HG03469 (cell line): ENCODE data around the gene DCPS.
"Not testable (repeated sequence)": the region's sequence is repeated elsewhere in the genome, so short reads cannot be mapped to it uniquely, and the experiment has no call there.

Experiments
- ATAC-seq: cut with Tn5 transposase; IDR thresholded peaks from one replicate; pipeline ENCODE4 v1.9.1; 2021; ENCODE audit warnings: mild to moderate bottlenecking, moderate library complexity, moderate number of reproducible peaks; ENCODE audit not compliant: unreplicated experiment

The DCPS gene

DNA sequence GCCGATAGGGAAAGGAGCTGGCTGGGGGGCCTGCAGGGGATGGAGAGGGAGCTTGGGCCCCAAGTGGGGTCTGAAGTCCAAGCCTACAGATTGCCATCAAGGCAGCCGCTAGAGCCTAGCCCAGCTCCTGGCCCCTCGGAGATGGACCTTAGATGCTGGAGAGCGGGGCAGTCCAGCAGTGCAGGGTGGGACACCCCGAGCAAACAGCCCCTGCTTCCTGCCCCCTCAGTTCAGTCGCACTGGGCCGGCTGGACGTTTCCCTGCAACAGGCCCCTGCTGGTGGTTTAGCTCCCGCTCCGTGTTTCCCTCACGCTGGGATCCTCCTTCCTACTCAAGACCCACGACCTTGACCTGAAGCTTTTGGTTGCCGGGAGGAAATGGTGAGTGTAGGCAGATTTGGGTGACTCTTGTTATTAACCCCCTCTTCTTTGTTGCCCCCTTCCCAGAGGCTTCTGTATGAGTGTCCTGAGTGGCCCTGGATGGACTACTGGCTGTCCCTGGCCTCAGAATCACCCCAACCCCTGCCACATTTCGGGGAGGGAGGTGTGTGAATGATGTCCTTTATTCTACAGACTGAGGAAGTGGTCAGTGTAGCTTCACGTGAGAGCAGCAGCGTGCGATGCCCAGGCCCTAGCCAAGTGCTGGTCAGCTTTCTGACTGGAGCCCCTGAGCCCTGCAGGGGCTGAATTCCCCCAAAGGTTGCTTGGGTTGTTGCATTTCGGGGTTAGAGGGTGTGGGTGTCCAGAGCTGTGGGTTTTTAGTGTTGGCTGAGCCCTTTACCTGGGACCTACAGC is 54.3 kb downstream of the DCPS start:
- ATAC-seq: no peak

DNA sequence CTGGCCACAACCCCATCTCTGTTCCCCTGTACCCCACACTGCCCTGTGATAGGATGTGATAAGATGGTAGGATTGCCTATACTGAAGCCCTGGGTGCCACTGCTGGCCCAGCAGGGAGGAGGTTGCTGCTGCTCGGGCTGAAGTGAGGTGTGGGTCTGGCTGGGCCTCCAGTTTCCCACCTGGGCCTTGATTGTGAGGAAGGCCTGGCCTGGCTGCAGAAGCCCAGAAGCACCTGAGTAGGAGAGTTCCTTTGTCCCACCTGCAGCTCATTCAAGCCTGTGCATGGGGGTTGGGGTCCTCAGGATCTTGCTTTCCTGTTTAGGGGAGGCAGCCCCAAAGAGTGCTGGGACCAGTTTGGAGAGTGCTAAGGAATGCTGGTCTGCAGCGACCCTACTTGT is 54.9 kb downstream of the DCPS start:
- no peak for ATAC-seq

DNA sequence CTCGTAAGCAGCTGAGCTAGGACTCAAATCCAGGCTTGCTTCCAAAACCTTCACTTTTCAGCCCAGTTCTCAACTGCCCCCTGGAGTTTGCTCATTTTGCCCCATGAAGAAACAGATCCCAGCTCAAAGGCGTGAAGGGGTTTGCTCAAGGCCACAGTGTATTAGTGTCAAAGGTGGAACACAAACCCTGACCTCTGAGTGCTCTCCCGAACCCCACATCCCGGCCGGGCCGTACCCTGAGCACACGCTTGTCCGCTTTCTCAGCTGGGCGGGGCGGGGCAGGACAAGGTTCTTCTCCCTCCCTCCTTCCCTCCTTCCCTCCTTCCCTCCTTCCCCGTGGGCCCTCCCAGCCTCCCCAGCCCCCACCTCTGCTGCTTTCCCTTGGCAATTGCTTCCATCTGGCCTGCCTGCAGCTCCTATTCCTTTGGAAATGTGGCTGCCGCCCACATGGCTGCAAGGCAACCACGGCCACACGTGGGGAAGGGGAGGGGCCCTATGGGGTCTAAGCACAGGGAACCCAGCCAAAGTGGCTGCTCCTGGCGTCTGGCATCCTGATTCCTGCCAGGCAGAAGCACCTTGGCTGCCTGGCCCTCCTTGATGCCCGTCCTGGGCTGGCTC is 55.7 kb downstream of the DCPS start:
- no peak for ATAC-seq

DNA sequence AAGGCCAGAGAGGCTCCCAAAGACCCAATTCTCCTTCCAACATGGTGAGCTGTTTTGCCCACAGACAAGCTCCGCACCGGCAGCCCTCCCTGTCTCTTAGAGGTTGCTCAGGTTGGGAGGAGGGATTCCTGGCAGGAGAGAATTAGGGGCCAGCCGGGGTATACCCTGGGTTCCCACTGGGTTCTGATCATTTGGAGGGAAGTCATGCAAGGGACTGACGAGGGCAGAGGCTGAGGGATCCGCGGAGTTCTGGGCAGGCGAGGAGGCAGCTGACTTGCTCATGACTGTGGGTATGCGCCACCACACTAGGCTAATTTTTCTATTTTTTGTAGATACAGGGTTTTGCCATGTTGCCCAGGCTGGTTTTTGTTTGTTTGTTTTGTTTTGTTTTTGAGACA is 56.2 kb downstream of the DCPS start:
- no peak for ATAC-seq

DNA sequence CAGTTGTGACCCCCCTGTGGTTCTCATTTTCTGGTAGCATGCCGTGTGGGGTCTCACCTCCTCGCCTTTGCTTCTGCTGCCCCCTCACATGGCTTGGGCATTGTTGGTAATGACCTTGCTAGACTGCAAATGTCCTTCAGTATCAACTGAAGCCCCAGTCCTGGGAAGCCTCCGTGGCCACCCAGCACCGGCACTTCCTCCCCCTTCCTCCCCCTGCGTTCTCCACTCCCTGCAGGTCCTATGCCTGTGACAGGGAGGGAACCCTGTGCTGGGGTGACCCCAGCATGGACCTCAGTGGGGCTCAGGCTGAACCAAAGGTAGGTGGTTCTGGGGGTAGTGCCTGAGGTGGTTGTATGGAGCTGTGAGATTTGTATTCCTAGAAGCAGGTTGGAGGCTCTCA is 57.5 kb downstream of the DCPS start:
- ATAC-seq: no peak

DNA sequence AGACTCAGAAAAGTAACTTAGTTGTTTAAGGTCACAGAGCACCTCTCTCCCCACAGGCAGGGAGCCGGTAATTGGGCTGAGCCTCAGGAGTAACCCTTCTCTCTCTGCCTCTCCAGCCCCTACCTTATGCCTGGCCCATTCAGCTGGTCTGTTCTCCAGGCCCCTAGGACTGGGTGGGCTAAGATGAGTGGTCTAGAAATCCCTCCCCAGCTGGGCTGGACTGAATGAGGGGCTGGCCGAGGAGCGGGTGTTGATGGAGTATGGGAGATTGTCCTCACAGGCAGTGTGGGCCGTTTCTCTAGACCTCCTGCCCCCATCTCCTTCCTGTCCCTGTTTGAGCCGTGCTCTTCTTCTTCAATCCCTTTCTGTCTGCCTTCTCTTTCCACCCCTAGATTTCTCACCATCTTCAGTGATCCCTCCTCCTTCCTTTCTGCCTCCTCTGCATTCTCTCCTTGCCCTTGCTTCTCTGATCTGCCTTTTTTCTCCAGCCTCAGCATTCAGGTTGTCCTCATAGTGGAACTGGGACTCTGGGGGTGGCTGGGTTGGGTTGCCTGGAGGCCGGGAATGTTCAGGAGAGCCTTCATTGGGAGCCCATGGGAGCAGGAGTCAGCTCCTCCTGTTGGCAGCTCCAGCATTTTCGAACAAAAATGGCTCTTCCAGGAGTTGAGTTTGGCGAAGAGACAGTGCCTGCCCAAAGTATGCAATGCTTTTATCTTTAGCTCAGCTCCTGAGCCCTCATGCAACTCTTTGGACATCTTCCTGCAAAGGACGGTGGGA is 59.2 kb downstream of the DCPS start:
- no peak for ATAC-seq

DNA sequence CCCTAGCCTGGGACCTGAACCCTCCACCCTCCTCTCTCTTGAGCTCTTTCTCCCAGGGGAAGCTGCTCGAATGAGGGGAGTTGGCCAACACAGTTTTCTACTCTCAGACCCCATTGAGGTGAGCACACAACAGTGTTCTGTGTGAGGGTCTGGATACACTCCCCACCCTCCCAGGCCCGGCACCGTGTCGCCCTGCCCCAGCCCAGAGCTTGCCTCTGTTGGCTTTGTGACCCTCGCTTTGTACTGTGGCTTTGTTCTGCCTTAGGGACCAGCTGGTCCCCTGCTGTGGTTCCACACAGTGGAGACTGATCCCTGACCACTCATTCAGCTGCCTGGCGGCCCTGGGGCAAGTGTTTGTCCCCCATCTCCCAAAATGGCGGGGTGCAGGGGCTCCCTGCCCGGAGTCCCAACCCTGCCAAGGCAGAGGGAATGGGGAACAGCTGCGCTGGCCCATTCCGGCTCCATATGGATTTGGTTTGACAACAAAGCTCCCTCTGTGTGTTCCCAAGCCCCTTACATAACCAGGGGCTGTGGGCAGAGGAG is 59.9 kb downstream of the DCPS start:
- no peak for ATAC-seq

DNA sequence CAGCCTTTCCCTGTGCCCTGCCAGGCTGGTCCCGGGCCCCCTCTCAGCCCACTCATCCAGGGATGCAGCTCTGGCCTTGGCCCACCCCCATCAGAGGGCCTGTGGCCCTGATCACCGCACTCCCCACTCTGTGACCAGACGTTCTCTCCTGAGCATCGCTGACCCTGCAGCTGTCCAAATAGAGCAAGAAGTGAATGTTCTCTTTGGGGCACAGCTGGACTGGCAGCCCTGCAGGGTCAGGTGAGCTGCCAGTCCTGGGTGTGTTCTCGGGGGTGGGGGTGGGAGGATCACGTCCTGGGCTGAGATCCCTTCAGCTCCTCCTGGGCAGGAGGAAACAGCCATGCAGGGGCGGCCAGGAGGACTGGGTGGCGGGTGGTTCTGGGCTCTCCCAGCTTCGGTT is 60.9 kb downstream of the DCPS start:
- ATAC-seq: not testable (repeated sequence)

DNA sequence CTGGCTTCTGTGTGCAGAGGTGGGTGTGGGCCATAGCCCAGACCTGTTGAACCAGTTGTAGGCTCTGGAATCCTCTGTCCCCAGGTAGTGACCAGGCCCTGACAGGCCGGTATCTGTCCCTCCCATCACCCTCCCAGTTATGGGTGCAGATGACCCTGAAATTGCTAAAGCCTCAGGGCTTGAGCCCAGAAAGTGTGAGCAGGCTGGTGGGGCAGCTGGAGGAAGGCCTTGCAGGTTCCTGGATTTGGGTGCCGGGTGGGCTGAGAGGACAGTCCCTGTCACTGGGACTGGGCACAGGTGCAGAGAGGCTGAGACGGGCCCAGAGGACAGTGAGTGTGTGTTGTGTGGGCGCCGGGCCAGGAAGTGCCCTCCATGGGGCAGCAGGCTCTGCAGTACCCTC is 61.6 kb downstream of the DCPS start:
- not testable (repeated sequence) for ATAC-seq

DNA sequence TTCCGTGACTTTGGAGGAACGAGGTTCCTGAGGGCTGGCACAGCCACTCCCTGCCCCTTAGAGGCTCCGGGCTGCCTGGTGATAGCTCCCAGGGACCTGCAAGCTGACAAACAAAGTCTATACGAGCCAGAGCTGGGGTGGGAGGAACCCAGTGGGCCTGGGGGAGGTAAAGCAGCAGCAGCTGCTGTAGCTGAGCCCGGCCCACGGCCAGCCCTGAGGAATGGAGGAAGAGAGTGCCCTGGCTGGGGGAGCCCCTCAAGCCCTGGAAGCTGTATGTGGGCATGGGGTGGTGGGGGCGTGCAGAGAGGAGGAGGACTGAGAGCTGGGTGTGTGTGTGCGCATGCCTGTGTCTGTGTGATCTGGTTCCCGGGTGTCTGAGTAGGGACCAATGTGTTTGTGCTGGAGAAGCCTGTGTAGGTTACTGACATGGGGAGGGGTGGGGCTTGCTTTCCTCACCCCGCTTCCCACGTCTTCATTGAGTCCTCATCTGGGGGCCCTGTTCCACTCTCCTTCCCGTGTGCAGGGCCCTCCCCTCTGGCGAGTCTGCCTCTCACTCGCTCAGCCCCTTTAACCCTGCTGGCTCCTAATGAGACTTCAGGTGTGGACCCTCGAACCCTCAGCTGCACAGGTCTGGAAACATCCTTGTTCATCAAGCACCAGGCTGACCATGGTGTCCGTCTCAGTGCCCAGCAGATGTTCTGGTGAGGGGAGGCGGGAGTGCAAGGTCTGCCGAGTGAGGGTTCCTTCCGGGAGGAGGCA is 62.4 kb downstream of the DCPS start:
- ATAC-seq: no peak

DNA sequence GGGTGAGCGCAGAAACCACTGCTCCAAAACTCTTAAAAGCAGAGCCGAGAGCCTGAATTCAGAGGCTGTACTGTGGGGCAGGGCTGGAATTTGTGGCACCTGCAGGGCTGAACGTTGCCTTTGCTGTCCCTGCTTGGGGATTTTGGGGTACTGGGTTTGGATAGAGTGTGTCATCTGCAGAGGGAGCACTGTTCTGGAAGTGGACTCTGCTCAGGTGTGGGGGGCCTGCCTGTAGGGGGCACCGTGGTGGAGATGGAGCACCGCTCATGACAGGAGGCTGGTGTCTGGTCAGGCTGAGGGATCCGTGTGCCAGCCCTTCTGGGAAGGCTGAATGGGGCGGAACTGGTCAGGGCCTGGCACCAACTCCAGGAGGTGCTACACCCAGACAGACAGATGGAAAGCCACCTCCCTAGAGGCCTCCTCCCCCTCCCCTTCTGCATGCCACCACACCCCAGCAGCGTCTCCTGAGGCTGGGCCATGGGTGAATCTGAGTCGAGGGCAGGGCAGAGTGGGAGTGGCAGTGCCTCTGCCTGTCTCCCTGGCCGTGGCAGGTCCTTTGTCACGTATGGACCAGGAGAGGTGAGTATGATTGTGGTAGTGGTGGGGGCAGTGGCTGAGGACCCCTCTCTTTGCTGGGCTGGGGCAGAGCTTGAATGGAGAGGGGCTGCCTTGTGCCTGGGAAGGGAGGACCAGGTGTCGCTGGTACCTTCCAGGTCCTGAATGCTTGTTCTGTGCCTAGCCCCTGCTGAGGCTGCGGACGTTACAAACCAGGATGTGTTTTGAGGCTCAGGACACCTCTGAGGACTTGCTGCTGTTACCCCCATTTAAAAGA is 63.2 kb downstream of the DCPS start:
- not testable (repeated sequence) for ATAC-seq

DNA sequence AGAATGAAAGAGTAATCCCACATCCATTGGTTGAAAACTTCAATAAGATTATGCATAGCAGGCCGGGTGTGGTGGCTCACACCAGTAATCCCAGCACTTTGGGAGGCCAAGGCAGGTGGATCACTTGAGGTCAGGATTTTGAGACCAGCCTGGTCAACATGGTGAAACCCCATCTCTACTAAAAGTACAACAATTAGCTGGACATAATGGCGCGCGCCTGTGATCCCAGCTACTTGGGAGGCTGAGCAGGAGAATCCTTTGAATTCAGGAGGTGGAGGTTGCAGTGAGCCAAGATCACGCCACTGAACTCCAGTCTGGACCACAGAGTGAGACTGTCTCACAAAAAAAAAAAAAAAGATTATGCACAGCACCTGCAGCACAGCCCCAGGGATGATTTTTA is 63.9 kb downstream of the DCPS start:
- ATAC-seq: not testable (repeated sequence)

DNA sequence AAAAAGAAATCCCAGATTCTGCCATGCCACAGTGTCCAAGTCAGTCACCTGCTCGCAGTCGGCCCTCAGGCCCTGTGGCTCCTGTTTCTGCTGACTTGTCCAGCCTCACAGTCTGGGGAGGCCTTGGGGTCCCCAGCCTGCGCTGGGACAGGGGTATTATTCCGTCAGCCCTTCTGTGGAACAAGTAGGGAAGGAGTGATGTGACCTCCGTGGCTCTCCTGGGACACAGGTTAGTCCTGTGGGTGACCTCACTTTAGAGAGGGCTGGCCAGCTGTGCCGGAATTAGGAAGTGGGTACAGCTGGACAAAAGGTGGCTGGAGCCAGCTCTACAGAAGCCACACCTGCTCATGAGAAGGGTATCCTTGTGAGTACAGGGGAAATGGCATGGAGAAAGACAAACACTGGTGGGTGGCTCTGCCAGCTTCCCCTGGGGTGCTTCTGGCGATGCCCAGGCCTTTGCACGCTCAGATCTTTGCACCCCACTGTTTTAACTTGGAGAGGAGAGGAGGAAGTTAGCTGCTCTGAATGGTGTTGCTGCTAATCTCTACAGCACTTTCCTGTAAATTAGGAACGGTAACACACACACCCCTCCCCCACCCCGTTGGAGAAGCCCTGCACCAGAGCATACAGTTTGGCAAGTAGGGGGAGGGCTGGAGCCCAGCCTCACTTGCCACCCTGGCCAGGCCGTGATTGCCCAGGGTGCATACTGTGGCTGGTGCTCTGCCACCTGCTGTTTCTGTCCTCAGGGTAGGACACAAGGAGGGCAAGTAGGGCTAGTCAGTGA is 64.7 kb downstream of the DCPS start:
- ATAC-seq: not testable (repeated sequence)

DNA sequence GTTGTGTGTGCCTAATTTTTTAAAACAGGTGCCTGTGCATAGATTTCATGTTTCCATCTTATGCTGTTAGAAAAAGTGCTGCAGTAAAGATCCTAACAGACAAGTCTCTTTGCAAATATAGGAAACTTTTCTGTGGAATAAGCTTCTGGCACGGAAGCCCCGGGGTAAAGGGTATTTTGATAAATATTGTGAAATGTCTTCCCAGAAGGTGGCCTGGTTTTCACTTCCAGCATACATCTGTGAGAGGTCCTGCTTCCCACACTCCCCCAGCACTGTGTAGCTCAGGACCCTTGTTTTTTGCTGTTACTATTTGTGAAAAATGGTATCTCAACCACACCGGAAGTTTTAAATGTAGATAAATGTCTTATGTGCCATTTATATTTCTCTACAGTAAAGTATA is 66.2 kb downstream of the DCPS start:
- ATAC-seq: no peak

DNA sequence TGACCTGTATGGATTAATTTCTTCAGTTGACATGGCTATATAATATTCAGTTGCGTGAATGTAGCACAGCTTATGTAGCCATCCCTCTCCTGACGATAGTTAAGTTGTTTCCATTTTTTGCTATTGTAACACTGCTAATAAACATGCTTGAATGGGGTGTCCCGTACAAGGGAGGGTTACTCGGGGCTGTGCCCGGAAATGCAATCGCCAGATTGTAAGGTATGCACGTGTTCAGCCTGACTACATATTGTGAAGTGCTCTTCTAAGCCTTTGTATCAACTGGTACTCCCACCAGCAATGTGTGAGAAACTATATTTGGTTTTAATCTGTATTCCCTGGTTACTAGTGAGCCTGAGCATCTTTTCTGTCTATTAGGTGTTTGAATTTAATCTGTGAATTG is 67.7 kb downstream of the DCPS start:
- ATAC-seq: no peak

DNA sequence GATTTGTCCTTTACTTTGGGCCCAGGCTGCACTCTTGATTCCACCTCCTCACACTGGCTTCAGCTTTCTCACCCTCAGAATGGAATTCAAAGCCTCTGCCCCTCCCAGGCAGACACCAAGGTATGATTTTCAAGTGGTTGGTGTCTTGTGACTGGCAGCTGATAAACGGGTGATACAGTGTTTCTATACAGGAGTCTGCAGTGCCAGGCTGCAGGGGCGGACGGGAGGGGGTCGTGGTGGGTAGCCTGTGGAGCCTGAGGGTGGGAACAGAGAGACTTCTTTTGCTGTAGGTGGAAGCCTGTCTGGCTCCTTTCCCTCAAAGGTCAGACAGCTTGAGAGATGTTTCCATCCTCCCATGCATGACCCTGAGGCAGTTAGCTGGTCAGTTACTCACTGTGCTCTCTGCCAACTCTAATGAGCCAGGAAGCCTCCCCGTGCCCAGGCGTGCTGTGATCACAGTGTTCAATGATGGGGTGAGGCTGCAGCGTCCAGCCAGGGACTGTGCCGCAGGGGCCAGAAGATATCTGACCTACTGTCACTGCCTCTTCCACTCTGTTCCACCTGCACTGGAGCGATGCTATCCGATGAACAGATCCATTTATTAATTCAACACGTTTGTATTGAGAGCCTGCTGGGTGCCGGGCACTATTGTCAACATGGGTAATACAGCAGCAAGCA is 69.7 kb downstream of the DCPS start:
- ATAC-seq: not testable (repeated sequence)

DNA sequence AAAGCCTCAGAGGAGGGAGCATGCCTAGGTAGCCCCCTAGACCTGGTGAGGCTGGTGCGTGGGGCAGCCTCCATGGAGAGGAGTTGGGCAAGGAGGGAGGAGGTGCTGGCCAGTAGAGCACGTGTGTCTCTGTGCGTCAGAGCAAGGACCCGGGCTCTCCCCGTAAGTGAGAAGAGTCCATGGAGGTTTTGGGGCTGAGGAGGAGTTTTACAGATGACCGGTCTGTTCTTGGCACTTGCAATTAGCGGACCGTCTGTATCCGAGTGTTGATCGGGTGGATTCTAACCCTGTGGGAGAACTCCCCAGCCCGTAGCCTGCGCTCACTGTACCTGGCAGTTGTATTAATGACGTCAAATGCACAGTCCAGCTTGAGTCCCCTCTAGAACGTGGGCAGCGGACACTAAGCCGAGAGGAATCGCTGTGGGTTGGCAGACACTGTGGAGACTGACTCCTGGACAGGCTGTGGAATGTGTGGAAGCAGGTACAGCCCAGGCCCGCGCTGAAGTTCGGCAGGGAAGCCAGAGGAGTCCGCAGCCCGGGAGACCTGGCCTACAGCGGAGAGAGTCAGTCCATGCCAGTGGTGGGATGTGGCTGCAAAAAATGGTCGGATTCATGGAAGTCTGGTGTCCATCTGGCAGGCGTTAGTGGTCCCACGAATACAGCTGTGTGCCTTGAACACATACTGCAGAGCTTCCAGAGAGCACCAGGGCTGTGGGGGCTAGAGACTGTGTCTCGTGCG is 70.9 kb downstream of the DCPS start:
- not testable (repeated sequence) for ATAC-seq

DNA sequence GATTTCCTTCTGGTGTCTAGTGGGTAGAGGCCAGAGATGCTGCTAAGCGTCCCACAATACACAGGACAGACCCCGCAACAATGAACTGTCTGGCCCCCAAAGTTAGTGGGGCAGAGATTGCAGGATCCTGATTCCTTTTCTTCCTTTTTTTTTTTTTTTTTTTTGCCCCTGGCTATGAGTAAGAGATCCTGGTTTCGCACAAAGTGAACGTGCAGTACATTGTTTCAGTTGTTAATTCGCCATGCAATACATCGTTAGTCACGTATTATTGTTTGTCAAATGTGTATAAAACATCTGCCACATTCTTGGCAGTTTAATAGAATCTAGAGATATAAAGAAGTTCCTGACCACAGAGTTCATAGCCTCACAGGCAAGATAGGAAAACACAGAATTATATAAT is 71.9 kb downstream of the DCPS start:
- ATAC-seq: no peak
